ENCODE results near the gene PPIL1. TPM values are rescaled to one million over a fixed set of nuclear protein-coding genes. Genes with fewer than 3 reads are reported as not detected.

Gene PPIL1
- total and polyA plus RNA-seq, 2 of the 8 experiments (the other 6 are each of a cell fraction or from before 2014, with no cell fraction given): 83.7 to 86.5 TPM

GRCh38 chr6:36807143-36807542, 67.5 kb downstream of the PPIL1 start:
- Histone ChIP-seq H2BK15ac (ENCODE audit: low read length) (no peak overlapping the region), H3K18ac (ENCODE audit: extremely low read depth, low read length) (no peak overlapping the region), H2BK120ac (replicated peaks; ENCODE audit: low read depth, low read length) (no peak overlapping the region), H2BK12ac (ENCODE audit: low read depth, low read length) (no peak overlapping the region), H4K8ac (ENCODE audit: extremely low read depth, insufficient read depth, low read length) (no peak overlapping the region), H4K5ac (ENCODE audit: insufficient read length, low read depth, low read length) (no peak overlapping the region), H3K79me2 (ENCODE audit: control insufficient read depth in 1 of 2, insufficient read depth in 2 of 2, low read length in 2 of 2) (no peaks in the 10 kb centered on the region), H2AFZ (ENCODE audit: low read length) (no peak overlapping the region), H3K27me3 (replicated peaks in 1 of 4; ENCODE audit: control insufficient read depth in 3 of 4, extremely low read depth in 1 of 4, insufficient read depth in 3 of 4, low read length in 3 of 4) (no peaks in the 10 kb centered on the region; a peak in 2 of 7 replicates), H4K91ac (replicated peaks; ENCODE audit: insufficient read length, low read length) (no peak overlapping the region), H3K4me2 (ENCODE audit: insufficient read depth in 1 of 2, low read depth in 2 of 2, low read length in 2 of 2) (no peak overlapping the region), H3K79me1 (ENCODE audit: low read depth, low read length) (no peaks in the 10 kb centered on the region), H3K56ac (replicated peaks; ENCODE audit: insufficient read length, low read depth, low read length) (no peak overlapping the region), H3K23ac (ENCODE audit: insufficient read length) (no peak overlapping the region), H3K4me3 (ENCODE audit: extremely low read depth in 1 of 4, insufficient read depth in 2 of 4, low read depth in 3 of 4, low read length in 4 of 4) (no peak overlapping the region), H2BK20ac (ENCODE audit: low read length) (no peak overlapping the region), H3K9me3 (ENCODE audit: insufficient read depth in 2 of 2, low read depth in 1 of 2, low read length in 1 of 2) (no peaks in the 10 kb centered on the region), H3K4me1 (replicated peaks in 1 of 4; ENCODE audit: control insufficient read depth in 3 of 4, insufficient read depth in 4 of 4, low read length in 3 of 4) (peaks cover 3 to 21% (median 4%) of the 10 kb centered on the region in 4 experiments; a peak in 4 of 7 replicates), H4K20me1 (replicated peaks in 1 of 2; ENCODE audit: control insufficient read depth in 1 of 2, insufficient read depth in 2 of 2, low read length in 2 of 2) (no peaks in the 10 kb centered on the region), H2AK5ac (ENCODE audit: low read depth, low read length) (no peak overlapping the region), H3K27ac (ENCODE audit: low read depth, low read length) (no peak overlapping the region), H3K36me3 (ENCODE audit: control insufficient read depth in 2 of 4, insufficient read depth in 4 of 4, low read length in 3 of 4) (no peaks in the 10 kb centered on the region; a peak in 1 of 8 replicates), H2BK5ac (ENCODE audit: low read depth, low read length) (no peak overlapping the region), H3K14ac (ENCODE audit: insufficient read length) (no peak overlapping the region), H3K9ac (replicated peaks in 1 of 4; ENCODE audit: extremely low read depth in 1 of 4, low read depth in 3 of 4, low read length in 3 of 4) (no peak overlapping the region), H3K4ac (replicated peaks; ENCODE audit: insufficient read length, low read depth, low read length) (no peak overlapping the region), H3K23me2 (ENCODE audit: low read depth, low read length) (no peaks in the 10 kb centered on the region)
- FAIRE-seq: no peak
- CTCF ChIA-PET (ENCODE audit: partially characterized antibody): interaction anchor here (0.8 to 11.4 kb wide), 10 partner anchors 11 to 67 kb away, joined by 3 to 154 read pairs (median 5); partner anchors contain the start of gene PPIL1
- POLR2A ChIA-PET (ENCODE audit: partially characterized antibody): no interaction called here
- TF ChIP-seq ZNF274 (IDR thresholded peaks at IDR 0.05; ENCODE audit: borderline replicate concordance, extremely low read depth, low read length): no peak
- TF ChIP-seq CREB1 (IDR thresholded peaks at IDR 0.05): no peak
- TF ChIP-seq NRF1 (IDR thresholded peaks at IDR 0.05; ENCODE audit: low read depth, low read length): no peak
- TF ChIP-seq JUN (IDR thresholded peaks at IDR 0.05; ENCODE audit: low read depth, low read length): no peak
- no peak for TF ChIP-seq SIRT6 (IDR thresholded peaks at IDR 0.05; ENCODE audit: low read length)
- TF ChIP-seq EZH2 (IDR thresholded peaks at IDR 0.05; ENCODE audit: low read depth, low read length, severe bottlenecking): no peak
- no peak for TF ChIP-seq RBBP5 (IDR thresholded peaks at IDR 0.05; ENCODE audit: borderline replicate concordance, low read depth, low read length)
- no peak for TF ChIP-seq RFX5 (IDR thresholded peaks at IDR 0.05; ENCODE audit: borderline replicate concordance, low read depth, low read length)
- no peak for TF ChIP-seq GTF2F1 (IDR thresholded peaks at IDR 0.05; ENCODE audit: borderline replicate concordance, low read depth, low read length)
- no peak for TF ChIP-seq BRCA1 (IDR thresholded peaks at IDR 0.05; ENCODE audit: low read depth, low read length)
- no peak for TF ChIP-seq ATF3 (IDR thresholded peaks at IDR 0.05; ENCODE audit: insufficient read depth, low read depth, low read length)
- no peak for TF ChIP-seq CHD2 (IDR thresholded peaks at IDR 0.05; ENCODE audit: low read length)
- TF ChIP-seq TCF12 (IDR thresholded peaks at IDR 0.05; ENCODE audit: low read depth, low read length): no peak
- DNase-seq (ENCODE audit: low read depth in 1 of 2, low spot score in 2 of 2): no peak
- WGBS, 2 experiments (ENCODE audit: extremely low coverage in 1 of 2, insufficient coverage in 1 of 2, insufficient read length in 1 of 2, insufficient replicate concordance in 2 of 2, low coverage in 1 of 2, low lambda C conversion rate in 2 of 2, missing lambda C conversion rate in 1 of 2): 72% methylated on average over 5 of the region's 5 CpGs; no CpG with 5 or more reads in 1 of the 2 experiments
